OCI-LY1 (cell line): Measurements from ENCODE around the gene NAA10.

Experiments
- H2AFZ ChIP-seq: fragments of 200-600 bp; sonication (generic), shearing (Covaris generic); 2 replicates; pipeline ENCODE4 v1.6.0; 2014; ENCODE audit warnings: antibody characterized with exemption, mild to moderate bottlenecking, low read length
- H3F3A ChIP-seq: fragments of 200-600 bp; sonication (generic), shearing (Covaris generic); 2 replicates; pipeline ENCODE4 v1.6.0; 2014; ENCODE audit warnings: mild to moderate bottlenecking, antibody characterized with exemption, low read length, moderate library complexity; ENCODE audit not compliant: insufficient read depth
- H3K27ac ChIP-seq: fragments of 200-600 bp; sonication (generic); 2 replicates; pipeline ENCODE4 v1.5.1; 2014; ENCODE audit warnings: low read length, mixed run types, mild to moderate bottlenecking, low read depth; ENCODE audit not compliant: poor library complexity, severe bottlenecking
- H3K27me3 ChIP-seq: fragments of 200-600 bp; sonication (generic); 2 replicates; pipeline ENCODE4 v1.6.0; 2014; ENCODE audit warnings: antibody characterized with exemption, mild to moderate bottlenecking, low read length, moderate library complexity; ENCODE audit not compliant: insufficient read depth
- H3K36me3 ChIP-seq: fragments of 200-600 bp; sonication (generic); 2 replicates; pipeline ENCODE4 v1.6.1; 2014; ENCODE audit warnings: mild to moderate bottlenecking, antibody characterized with exemption, low read length, moderate library complexity, mixed read lengths; ENCODE audit not compliant: insufficient read depth
- H3K4me1 ChIP-seq: fragments of 200-600 bp; sonication (generic); 2 replicates; pipeline ENCODE4 v1.5.1; 2014; ENCODE audit warnings: mild to moderate bottlenecking, low read length, moderate library complexity; ENCODE audit not compliant: insufficient read depth, severe bottlenecking
- H3K4me2 ChIP-seq: fragments of 200-600 bp; sonication (generic), shearing (Covaris generic); 2 replicates; pipeline ENCODE4 v1.6.1; 2014; ENCODE audit warnings: low read length
- H3K4me3 ChIP-seq: fragments of 200-600 bp; sonication (generic); 2 replicates; pipeline ENCODE4 v1.5.1; 2014; ENCODE audit warnings: low read length, low read depth, mild to moderate bottlenecking, mixed read lengths; ENCODE audit not compliant: poor library complexity, severe bottlenecking
- H3K79me2 ChIP-seq: fragments of 200-600 bp; shearing (Covaris generic); 2 replicates; pipeline ENCODE4 v1.6.1; 2016; ENCODE audit warnings: mixed run types, low read length, mixed read lengths; ENCODE audit not compliant: insufficient read depth
- H3K9ac ChIP-seq: fragments of 200-600 bp; sonication (generic), shearing (Covaris generic); 2 replicates; pipeline ENCODE4 v1.6.1; 2014; ENCODE audit warnings: mild to moderate bottlenecking, low read length, mixed read lengths
- H3K9me2 ChIP-seq: fragments of 200-600 bp; sonication (generic), shearing (Covaris generic); 2 replicates; pipeline ENCODE4 v1.6.1; 2014; ENCODE audit warnings: low read depth, mild to moderate bottlenecking, low read length, mixed read lengths
- H3K9me3 ChIP-seq: fragments of 200-600 bp; shearing (Covaris generic); 2 replicates; pipeline ENCODE4 v1.6.1; 2014; ENCODE audit warnings: low read length, mixed read lengths
- H4K20me1 ChIP-seq: fragments of 200-600 bp; sonication (generic), shearing (Covaris generic); 2 replicates; pipeline ENCODE4 v1.6.0; 2016; ENCODE audit warnings: mild to moderate bottlenecking, low read length; ENCODE audit not compliant: insufficient read depth
- EZH2 ChIP-seq: fragments of 200-600 bp; sonication (generic), shearing (Covaris generic); IDR thresholded peaks from 2 replicates; pipeline ENCODE4 v1.8.0; 2017; ENCODE audit warnings: borderline replicate concordance, mixed run types, mild to moderate bottlenecking, antibody characterized with exemption, low read length, moderate library complexity, mixed read lengths
- TF ChIP-seq, protein P1 (sequence below): fragments of 200-600 bp; sonication (generic), shearing (Covaris generic); IDR thresholded peaks from 2 replicates; pipeline ENCODE4 v1.5.1; 2017; ENCODE audit warnings: mild to moderate bottlenecking, antibody characterized with exemption, low read length, moderate library complexity, mixed read lengths

The NAA10 gene

DNA sequence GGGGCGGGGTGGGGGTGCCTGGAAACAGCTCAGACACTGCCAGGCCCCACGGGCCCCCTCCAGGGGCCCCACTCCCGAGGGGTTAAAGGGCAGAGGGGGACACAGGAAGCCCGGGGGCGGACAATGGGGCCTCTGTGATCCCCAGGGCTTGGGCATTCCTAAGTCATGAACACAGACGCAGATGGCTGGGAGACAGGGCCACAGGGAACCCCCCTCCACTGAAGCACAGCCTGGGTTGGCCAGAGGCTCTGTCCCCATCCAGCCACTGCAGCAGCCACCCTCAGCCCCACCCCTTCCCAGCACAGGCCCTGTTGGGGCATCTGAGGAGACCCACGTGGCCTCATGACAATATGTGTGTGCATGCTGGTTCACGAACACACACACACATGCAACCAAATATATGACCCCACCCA lies 52.7 kb downstream of the NAA10 start:
- H3K36me3 ChIP-seq: no peaks in the 10 kb centered on the region
- H3K4me2 ChIP-seq: no peak overlapping the region
- no peak overlapping the region for H3K4me3 ChIP-seq
- no peaks in the 10 kb centered on the region for H3K4me1 ChIP-seq
- no peaks in the 10 kb centered on the region for H3K9me2 ChIP-seq
- H3K27me3 ChIP-seq: no peaks in the 10 kb centered on the region
- H3K9ac ChIP-seq: no peak overlapping the region
- no peaks in the 10 kb centered on the region for H3K79me2 ChIP-seq
- no peaks in the 10 kb centered on the region for H3K9me3 ChIP-seq
- no peak overlapping the region for H3K27ac ChIP-seq
- no peaks in the 10 kb centered on the region for H3F3A ChIP-seq
- H2AFZ ChIP-seq: no peak overlapping the region
- H4K20me1 ChIP-seq: no peaks in the 10 kb centered on the region
- TF ChIP-seq, protein P1, sequence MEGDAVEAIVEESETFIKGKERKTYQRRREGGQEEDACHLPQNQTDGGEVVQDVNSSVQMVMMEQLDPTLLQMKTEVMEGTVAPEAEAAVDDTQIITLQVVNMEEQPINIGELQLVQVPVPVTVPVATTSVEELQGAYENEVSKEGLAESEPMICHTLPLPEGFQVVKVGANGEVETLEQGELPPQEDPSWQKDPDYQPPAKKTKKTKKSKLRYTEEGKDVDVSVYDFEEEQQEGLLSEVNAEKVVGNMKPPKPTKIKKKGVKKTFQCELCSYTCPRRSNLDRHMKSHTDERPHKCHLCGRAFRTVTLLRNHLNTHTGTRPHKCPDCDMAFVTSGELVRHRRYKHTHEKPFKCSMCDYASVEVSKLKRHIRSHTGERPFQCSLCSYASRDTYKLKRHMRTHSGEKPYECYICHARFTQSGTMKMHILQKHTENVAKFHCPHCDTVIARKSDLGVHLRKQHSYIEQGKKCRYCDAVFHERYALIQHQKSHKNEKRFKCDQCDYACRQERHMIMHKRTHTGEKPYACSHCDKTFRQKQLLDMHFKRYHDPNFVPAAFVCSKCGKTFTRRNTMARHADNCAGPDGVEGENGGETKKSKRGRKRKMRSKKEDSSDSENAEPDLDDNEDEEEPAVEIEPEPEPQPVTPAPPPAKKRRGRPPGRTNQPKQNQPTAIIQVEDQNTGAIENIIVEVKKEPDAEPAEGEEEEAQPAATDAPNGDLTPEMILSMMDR: no peak
- no peak for TF ChIP-seq EZH2

DNA sequence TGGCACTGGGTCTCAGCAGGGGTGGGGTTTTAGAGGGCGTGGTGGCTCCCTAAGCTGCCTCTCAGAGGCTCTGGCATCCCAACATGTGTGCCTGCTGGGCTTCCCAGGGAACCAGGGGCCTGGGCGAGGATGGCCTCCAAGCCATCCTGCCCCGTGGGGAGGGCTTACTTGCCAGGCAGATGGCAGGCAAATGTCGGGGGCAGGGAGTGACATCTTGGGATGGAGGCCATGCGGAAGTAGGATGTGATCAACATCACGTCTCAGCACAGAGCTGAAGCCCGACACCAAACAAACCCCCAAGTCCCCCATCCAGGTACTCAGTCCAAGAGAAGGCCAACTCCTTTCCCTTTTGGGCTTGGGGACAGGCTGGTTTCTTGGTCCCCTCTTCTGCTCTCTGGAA lies 53.6 kb downstream of the NAA10 start:
- Histone ChIP-seq H4K20me1 (no peaks in the 10 kb centered on the region), H3K9ac (no peak overlapping the region)

DNA sequence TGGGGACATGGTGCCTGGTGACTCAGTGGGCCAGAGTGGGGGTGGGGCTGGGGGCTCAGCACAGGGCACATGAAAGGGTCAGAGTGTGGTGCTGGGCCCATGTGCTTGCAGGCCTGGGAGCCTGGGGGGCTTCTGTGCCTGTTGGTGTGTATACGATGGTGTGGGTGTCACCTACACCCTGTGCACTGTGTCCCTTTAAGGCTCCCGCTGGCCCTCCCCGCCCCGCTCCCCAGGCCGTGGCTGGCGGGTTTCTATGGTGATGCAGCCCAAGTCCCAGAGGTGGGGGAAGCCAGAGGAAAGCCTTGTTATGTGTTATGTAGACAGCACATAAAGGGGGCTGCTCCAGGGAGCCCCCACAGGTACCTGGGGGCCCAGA lies 54.4 kb downstream of the NAA10 start:
- Histone ChIP-seq H3K4me1 (no peaks in the 10 kb centered on the region), H3K9ac (no peak overlapping the region), H3K9me3 (no peaks in the 10 kb centered on the region), H3K27me3 (no peaks in the 10 kb centered on the region), H2AFZ (no peak overlapping the region), H3K4me3 (no peak overlapping the region), H3K36me3 (no peaks in the 10 kb centered on the region), H3K27ac (no peak overlapping the region), H3K79me2 (no peaks in the 10 kb centered on the region), H3K4me2 (no peak overlapping the region), H4K20me1 (no peaks in the 10 kb centered on the region), H3F3A (no peaks in the 10 kb centered on the region), H3K9me2 (no peaks in the 10 kb centered on the region)
- TF ChIP-seq, protein P1: no peak
- TF ChIP-seq EZH2: no peak

More for the DNA sequence above, 53.6 kb downstream of the NAA10 start:
- Histone ChIP-seq H2AFZ (no peak overlapping the region), H3F3A (no peaks in the 10 kb centered on the region), H3K9me2 (no peaks in the 10 kb centered on the region), H3K27me3 (no peaks in the 10 kb centered on the region), H3K4me1 (no peaks in the 10 kb centered on the region), H3K4me2 (no peak overlapping the region), H3K27ac (no peak overlapping the region), H3K79me2 (no peaks in the 10 kb centered on the region), H3K9me3 (no peaks in the 10 kb centered on the region), H3K36me3 (no peaks in the 10 kb centered on the region), H3K4me3 (no peak overlapping the region)
- TF ChIP-seq EZH2: no peak
- TF ChIP-seq, protein P1: no peak
